ENCODE results near the gene SYNGAP1. TPM values are rescaled to one million over a fixed set of nuclear protein-coding genes. Genes with fewer than 3 reads are reported as not detected.

SYNGAP1 gene
- total RNA-seq, 1 donor from 2014 or later = 36.1 TPM

GRCh38 chr6:33492093-33492492 lies 72.2 kb downstream of the SYNGAP1 start:
- Histone ChIP-seq H3K4me3 (ENCODE audit: insufficient read depth, low read depth, low read length) (no peak overlapping the region), H4K20me1 (ENCODE audit: insufficient read depth, low read length) (no peaks in the 10 kb centered on the region), H3K4me2 (ENCODE audit: low read length) (no peak overlapping the region), H3K4me1 (ENCODE audit: insufficient read depth, low read length) (no peaks in the 10 kb centered on the region), H2AFZ (ENCODE audit: low read depth, low read length) (no peak overlapping the region), H3K79me2 (ENCODE audit: insufficient read depth, low read length) (no peaks in the 10 kb centered on the region), H3K36me3 (ENCODE audit: insufficient read depth, low read length) (no peaks in the 10 kb centered on the region), H3K27me3 (ENCODE audit: insufficient read depth, low read length) (peaks cover 3% of the 10 kb centered on the region), H3K9me3 (ENCODE audit: insufficient read depth, low read depth, low read length) (no peaks in the 10 kb centered on the region), H3K9ac (ENCODE audit: low read length) (no peak overlapping the region), H3K27ac (ENCODE audit: low read depth, low read length) (no peak overlapping the region)
- TF ChIP-seq CTCF (IDR thresholded peaks at IDR 0.05; ENCODE audit: insufficient read depth, low read depth, low read length) = no peak
- no peak for TF ChIP-seq EZH2 (IDR thresholded peaks at IDR 0.05; ENCODE audit: insufficient read depth, low read length)
- no peak for FAIRE-seq
- H3K27ac Mint-ChIP-seq (ENCODE audit: unreplicated experiment) = no peak overlapping the region
- no peak overlapping the region for H3K4me3 Mint-ChIP-seq (ENCODE audit: unreplicated experiment)
- peaks cover 1% of the 10 kb centered on the region for H3K36me3 Mint-ChIP-seq (ENCODE audit: low read depth, unreplicated experiment)
- DNase-seq (ENCODE audit: low read depth) = no peak
- H3K9me3 Mint-ChIP-seq (ENCODE audit: unreplicated experiment) = no peaks in the 10 kb centered on the region
- H3K27me3 Mint-ChIP-seq (ENCODE audit: low read depth, unreplicated experiment) = no peaks in the 10 kb centered on the region
- H3K4me1 Mint-ChIP-seq (ENCODE audit: low read depth, unreplicated experiment) = no peaks in the 10 kb centered on the region

- no peaks in the 10 kb centered on the region for H3K4me1 ChIP-seq (ENCODE audit: insufficient read depth, low read length)
- H3K27me3 ChIP-seq (ENCODE audit: insufficient read depth, low read length) = peaks cover 4% of the 10 kb centered on the region
- no peaks in the 10 kb centered on the region for H3K9me3 ChIP-seq (ENCODE audit: insufficient read depth, low read depth, low read length)
- Mint-ChIP-seq H3K4me3 (ENCODE audit: unreplicated experiment) (no peak overlapping the region), H3K27me3 (ENCODE audit: low read depth, unreplicated experiment) (peaks cover 4% of the 10 kb centered on the region), H3K4me1 (ENCODE audit: low read depth, unreplicated experiment) (no peaks in the 10 kb centered on the region), H3K36me3 (ENCODE audit: low read depth, unreplicated experiment) (peaks cover 1% of the 10 kb centered on the region), H3K27ac (ENCODE audit: unreplicated experiment) (no peak overlapping the region), H3K9me3 (ENCODE audit: unreplicated experiment) (peaks cover 5% of the 10 kb centered on the region)
- TF ChIP-seq CTCF (IDR thresholded peaks at IDR 0.05; ENCODE audit: insufficient read depth, low read depth, low read length) (no peak), EZH2 (IDR thresholded peaks at IDR 0.05; ENCODE audit: insufficient read depth, low read length) (no peak)
- FAIRE-seq = no peak
- H4K20me1 ChIP-seq (ENCODE audit: insufficient read depth, low read length) = no peaks in the 10 kb centered on the region
- no peaks in the 10 kb centered on the region for H3K79me2 ChIP-seq (ENCODE audit: insufficient read depth, low read length)
- no peak overlapping the region for H3K4me3 ChIP-seq (ENCODE audit: insufficient read depth, low read depth, low read length)
- no peaks in the 10 kb centered on the region for H3K36me3 ChIP-seq (ENCODE audit: insufficient read depth, low read length)
- no peak overlapping the region for H3K9ac ChIP-seq (ENCODE audit: low read length)
- DNase-seq (ENCODE audit: low read depth) = no peak
- no peak overlapping the region for H2AFZ ChIP-seq (ENCODE audit: low read depth, low read length)
- H3K27ac ChIP-seq (ENCODE audit: low read depth, low read length) = no peak overlapping the region
- H3K4me2 ChIP-seq (ENCODE audit: low read length) = no peak overlapping the region
Measured at GRCh38 chr6:33497157-33497556, 77.3 kb downstream of the SYNGAP1 start.

GRCh38 chr6:33502486-33502885 lies 82.6 kb downstream of the SYNGAP1 start:
- TF ChIP-seq EZH2 (IDR thresholded peaks at IDR 0.05; ENCODE audit: insufficient read depth, low read length) = no peak
- TF ChIP-seq CTCF (IDR thresholded peaks at IDR 0.05; ENCODE audit: insufficient read depth, low read depth, low read length) = no peak
- no peak for DNase-seq (ENCODE audit: low read depth)
- Mint-ChIP-seq H3K27ac (ENCODE audit: unreplicated experiment) (no peak overlapping the region), H3K9me3 (ENCODE audit: unreplicated experiment) (peaks cover 15% of the 10 kb centered on the region), H3K4me1 (ENCODE audit: low read depth, unreplicated experiment) (peaks cover 4% of the 10 kb centered on the region), H3K4me3 (ENCODE audit: unreplicated experiment) (no peak overlapping the region), H3K36me3 (ENCODE audit: low read depth, unreplicated experiment) (peaks cover 6% of the 10 kb centered on the region), H3K27me3 (ENCODE audit: low read depth, unreplicated experiment) (peaks cover 4% of the 10 kb centered on the region)
- H3K9ac ChIP-seq (ENCODE audit: low read length) = no peak overlapping the region
- no peaks in the 10 kb centered on the region for H4K20me1 ChIP-seq (ENCODE audit: insufficient read depth, low read length)
- no peaks in the 10 kb centered on the region for H3K9me3 ChIP-seq (ENCODE audit: insufficient read depth, low read depth, low read length)
- no peak overlapping the region for H3K4me2 ChIP-seq (ENCODE audit: low read length)
- peaks cover 4% of the 10 kb centered on the region for H3K27me3 ChIP-seq (ENCODE audit: insufficient read depth, low read length)
- no peak overlapping the region for H2AFZ ChIP-seq (ENCODE audit: low read depth, low read length)
- no peaks in the 10 kb centered on the region for H3K4me1 ChIP-seq (ENCODE audit: insufficient read depth, low read length)
- no peak overlapping the region for H3K4me3 ChIP-seq (ENCODE audit: insufficient read depth, low read depth, low read length)
- no peaks in the 10 kb centered on the region for H3K79me2 ChIP-seq (ENCODE audit: insufficient read depth, low read length)
- no peaks in the 10 kb centered on the region for H3K36me3 ChIP-seq (ENCODE audit: insufficient read depth, low read length)
- no peak for FAIRE-seq
- no peak overlapping the region for H3K27ac ChIP-seq (ENCODE audit: low read depth, low read length)
